Astrocyte (in vitro differentiated cells and primary cell): ENCODE results near the gene NCOA3.

Experiments used
- CTCF ChIP-seq: IDR thresholded peaks from 2 replicates; pipeline ENCODE4 v1.5.1; 2011; ENCODE audit warnings: low read depth, mild to moderate bottlenecking, inconsistent platforms, low read length, moderate library complexity; ENCODE audit not compliant: insufficient read depth
- EZH2 ChIP-seq: IDR thresholded peaks from 2 replicates; pipeline ENCODE4 v1.6.1; 2012; ENCODE audit warnings: mild to moderate bottlenecking, low read length, inconsistent platforms; ENCODE audit not compliant: insufficient read depth

GRCh38 chr20:47698142-47698541, 196.5 kb downstream of the NCOA3 start:
- TF ChIP-seq CTCF = no peak
- no peak for TF ChIP-seq EZH2
